A673 (cell line): ENCODE data around the gene TCTN3.

Experiments used
- EZH2 ChIP-seq: fragments of 200-600 bp; sonication (generic); IDR thresholded peaks from 2 replicates; pipeline ENCODE4 v1.6.1; 2017; ENCODE audit warnings: borderline replicate concordance, low read depth, mild to moderate bottlenecking, mixed read lengths, antibody characterized with exemption, low read length; ENCODE audit not compliant: poor library complexity, severe bottlenecking
- TF ChIP-seq, protein P1 (sequence below): fragments of 300-800, 200-600 bp; sonication (generic); conservative IDR thresholded peaks from 2 replicates; pipeline ENCODE4 v1.5.1; 2017; ENCODE audit warnings: low read depth, mild to moderate bottlenecking, antibody characterized with exemption, low read length, moderate library complexity, mixed read lengths

- TF ChIP-seq, protein P1, sequence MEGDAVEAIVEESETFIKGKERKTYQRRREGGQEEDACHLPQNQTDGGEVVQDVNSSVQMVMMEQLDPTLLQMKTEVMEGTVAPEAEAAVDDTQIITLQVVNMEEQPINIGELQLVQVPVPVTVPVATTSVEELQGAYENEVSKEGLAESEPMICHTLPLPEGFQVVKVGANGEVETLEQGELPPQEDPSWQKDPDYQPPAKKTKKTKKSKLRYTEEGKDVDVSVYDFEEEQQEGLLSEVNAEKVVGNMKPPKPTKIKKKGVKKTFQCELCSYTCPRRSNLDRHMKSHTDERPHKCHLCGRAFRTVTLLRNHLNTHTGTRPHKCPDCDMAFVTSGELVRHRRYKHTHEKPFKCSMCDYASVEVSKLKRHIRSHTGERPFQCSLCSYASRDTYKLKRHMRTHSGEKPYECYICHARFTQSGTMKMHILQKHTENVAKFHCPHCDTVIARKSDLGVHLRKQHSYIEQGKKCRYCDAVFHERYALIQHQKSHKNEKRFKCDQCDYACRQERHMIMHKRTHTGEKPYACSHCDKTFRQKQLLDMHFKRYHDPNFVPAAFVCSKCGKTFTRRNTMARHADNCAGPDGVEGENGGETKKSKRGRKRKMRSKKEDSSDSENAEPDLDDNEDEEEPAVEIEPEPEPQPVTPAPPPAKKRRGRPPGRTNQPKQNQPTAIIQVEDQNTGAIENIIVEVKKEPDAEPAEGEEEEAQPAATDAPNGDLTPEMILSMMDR: no peak
- no peak for TF ChIP-seq EZH2
These were observed 19.1 kb downstream of the TCTN3 start for GRCh38 chr10:95674643-95675042.
